ENCODE measurements around the gene TMEM120B.
"Not testable (repeated sequence)": the region's sequence is repeated elsewhere in the genome, so short reads cannot be mapped to it uniquely, and the experiment has no call there.

The TMEM120B gene

DNA sequence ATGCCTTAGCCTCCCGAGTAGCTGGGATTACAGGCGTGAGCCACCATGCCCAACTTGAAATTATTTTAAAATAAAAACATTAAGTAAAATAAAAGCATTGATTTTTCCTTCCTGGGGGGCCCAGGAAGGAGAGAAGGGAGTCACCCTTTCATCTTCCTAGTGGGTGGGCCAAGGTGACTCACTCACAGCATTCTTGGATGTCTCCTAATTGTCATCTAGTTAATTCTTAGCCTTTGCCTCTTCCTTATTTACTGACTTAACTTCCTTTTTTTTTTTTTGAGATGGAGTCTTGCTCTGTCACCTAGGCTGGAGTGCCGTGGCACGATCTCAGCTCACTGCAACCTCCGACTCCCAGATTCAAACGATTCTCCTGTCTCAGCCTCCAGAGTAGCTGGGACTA lies 29.2 kb downstream of the TMEM120B start:
- no peak for DNase-seq

DNA sequence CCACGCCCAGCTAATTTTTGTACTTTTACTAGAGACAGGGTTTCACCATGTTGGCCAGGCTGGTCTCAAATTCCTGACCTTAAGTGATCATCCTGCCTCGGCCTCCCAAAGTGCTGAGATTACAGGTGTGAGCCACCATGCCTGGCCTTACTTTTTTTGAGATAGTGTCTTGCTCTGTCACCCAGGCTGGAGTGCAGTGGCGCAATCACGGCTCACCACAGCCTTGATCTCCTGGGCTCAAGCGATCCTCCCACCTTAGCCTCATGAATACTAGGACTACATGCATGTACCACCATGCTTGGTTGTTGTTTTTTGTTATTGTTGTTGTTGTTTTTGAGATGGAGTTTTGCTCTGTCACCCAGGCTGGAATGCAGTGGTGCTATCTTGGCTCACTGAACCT lies 33.0 kb downstream of the TMEM120B start:
- DNase-seq, result not testable (repeated sequence)

DNA sequence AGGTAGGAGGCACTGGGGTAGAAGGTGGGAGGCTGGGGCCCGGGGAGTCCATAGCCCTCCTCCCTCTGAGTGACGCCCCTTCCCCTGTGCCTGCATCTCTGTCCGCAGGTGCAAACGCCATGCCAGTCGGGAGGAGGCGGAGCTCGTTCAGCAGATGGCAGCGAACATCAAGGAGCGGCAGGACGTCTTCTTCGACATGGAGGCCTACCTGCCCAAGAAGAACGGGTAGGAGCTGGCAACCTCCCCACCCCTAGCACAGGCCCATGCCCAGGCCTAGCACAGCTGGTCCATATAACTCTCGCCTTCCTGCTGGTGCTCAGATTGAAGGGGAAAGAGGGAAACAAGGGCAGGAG lies 35.6 kb downstream of the TMEM120B start:
- peak in 1 of 58 donors; percentile 1 for DNase-seq

DNA sequence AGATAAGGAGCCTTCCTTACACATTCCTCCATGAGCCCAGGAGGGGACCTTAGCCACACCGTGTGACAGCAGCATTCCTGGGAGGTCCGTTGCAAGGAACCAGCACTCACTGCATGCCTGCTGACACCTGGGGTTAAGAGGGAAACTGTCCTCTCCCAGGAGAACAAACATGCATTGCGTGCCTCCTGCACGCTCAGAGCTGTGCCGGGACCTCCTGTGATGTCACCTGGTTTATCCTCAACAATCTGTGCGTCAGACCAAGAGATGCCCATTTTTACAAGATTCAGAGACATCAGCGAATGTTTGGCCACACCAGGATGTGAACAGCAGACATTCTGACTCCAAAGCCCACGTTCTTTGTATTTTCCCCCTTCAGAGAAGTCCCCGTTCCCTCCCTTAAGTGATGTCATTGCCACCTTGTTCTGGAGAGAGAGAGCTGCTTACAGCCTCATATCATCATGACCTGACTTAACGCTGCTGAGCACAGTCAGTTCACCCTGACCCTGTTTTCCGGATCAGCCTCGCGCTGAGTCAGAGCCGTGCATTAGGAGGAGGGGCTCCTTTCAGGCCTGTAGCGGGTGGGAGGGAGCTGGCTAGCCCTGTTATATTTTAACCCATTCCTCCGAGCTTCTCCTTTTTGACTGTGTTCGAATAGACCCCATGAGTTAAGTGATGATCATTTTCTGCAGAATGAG lies 36.2 kb downstream of the TMEM120B start:
- DNase-seq, result no peak

DNA sequence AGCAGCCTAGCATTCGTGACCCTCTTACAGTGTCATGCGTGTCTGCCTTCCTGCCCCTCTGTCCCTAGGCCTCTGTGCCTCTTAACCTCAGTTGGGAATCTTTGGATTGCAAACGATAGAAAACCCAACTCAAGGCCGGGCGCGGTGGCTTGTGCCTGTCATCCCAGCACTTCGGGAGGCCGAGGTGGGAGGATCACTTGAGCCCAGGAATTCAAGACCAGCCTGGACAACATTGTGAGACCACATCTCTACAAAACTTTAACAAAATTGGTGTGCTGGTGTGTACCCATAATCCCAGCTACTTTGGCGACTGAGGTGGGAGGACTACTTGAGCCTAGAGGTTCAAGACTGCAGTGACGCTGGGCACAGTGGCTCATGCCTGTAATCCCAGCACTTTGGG lies 36.7 kb downstream of the TMEM120B start:
- no peak for DNase-seq

DNA sequence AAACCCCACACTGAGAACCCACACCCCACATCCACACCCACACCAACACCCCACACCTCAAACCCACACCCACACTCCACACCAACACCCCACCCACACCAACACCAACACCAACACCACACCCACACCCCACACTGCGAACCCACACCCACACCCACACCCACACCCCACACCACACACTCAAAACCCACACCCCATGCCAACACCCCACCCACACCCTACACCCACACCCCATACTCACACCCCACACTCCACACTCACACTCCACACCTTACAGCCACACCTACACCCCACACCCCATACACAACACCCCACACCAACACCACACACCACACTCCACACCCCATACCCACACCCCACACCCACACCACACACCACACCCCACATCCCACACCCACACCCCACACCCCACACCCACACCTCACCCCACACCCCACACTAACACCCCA lies 38.0 kb downstream of the TMEM120B start:
- no peak for DNase-seq

DNA sequence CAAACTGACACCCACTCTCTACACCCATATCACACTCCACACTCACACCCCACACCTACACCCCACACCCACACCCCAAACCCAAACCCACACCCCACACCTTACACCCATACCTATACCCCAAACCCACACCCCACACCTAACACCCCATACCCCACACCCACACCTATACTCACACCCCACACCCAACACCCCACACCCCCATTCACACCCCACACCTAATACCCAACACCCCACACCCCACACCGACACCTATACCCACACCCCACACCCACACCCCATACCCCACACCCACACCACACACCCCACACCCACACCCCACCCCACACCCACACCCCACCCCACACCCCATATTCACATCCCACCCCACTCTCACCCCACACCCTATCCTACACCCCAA lies 38.5 kb downstream of the TMEM120B start:
- DNase-seq, result no peak

DNA sequence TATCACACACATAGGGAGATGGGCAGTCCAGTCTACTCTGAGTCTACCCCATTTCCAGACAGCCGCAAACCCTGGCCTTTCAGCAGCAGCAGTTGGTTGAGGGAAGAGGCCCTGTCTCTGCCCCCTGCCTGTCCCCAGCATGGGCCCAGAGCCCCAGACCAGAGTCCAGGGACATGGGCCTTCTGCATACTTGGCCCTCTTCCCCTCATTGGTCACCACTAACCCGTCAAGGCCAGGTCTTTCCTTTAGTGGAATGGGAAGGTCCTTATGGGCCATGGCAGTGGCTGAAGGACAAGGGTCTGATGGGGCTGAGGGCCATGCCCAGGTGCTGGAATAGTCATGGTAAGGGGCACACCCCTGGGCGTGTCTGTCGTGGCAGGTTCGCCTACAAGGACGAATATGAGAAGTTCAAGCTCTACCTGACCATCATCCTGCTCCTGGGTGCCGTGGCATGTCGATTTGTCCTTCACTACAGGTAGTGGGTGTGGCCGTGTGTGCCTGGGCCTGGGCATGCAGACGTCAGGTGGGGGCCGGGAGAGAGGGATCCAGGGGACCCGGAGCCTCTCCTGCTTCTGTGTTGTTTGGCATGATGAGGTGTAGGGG lies 39.3 kb downstream of the TMEM120B start:
- DNase-seq, result no peak

DNA sequence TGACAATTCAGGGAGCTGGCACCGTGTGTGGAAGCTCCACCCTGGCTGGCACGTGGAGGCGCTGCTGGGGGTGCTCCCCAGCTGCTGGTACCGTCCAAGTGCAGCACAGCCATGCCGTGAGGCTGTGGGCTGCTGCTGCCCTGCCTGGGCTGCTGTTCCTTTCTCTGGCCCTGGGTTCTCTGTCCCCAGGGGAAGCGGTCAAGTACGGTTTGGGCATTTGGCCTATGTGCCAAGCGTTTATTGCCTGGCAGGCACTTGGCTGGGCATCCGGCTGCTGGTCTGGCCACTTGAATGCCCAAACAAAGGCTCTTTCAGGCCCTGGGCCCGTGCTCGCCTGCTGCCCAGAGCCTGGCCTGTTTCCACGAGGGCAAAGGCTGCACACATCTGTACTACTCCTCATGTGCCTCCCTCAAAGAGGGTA lies 41.3 kb downstream of the TMEM120B start:
- DNase-seq, result peak in 57 of 58 donors; percentile 11 to 93 (median 76)

DNA sequence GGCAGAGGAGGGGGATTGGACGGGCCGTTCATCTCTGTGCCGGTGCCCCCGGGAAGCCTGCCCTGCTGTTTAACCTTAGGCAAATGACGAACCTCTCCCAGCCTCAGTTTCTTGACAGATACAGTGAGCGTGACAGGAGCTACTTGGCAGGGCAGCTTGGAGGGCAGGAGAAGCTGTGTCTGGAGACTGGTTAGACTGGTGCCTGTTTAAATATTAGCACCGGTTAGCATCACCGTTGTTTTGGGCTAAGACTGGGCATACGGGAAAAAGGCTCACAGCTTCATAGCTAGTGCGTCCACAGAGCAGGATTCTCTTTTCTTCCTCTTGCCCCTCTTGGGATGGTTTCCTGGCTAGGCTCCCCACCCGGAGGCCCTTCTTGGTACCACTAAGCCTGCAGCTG lies 42.3 kb downstream of the TMEM120B start:
- no peak for DNase-seq

DNA sequence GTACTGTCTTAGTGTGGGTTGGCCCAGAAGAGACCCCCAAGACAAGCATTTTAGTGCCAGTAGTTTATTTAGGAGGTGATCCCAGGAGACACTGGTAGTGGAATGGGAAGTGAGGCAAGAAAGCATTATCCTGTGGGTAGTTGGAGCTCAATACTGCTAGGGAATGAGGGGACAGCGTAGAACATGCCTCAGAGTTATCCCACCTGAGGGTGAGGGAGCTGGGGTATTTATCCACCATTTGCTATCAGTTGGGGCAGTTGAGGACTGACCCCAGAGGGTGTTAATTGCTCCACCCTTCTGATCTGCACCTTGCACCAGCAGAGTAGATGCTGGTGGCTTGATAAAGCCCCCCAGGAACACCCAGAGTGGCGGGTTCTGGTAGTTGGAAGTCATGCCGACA lies 43.0 kb downstream of the TMEM120B start:
- DNase-seq, result no peak

DNA sequence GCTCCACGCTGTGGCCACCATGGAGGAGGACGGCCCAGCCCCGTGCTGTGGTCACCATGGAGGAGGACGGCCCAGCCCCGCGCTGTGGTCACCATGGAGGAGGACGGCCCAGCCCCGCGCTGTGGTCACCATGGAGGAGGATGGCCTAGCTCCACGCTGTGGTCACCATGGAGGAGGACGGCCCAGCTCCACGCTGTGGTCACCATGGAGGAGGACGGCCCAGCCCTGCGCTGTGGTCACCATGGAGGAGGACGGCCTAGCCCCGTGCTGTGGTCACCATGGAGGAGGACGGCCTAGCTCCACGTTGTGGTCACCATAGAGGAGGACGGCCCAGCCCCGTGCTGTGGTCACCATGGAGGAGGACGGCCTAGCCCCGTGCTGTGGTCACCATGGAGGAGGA lies 46.0 kb downstream of the TMEM120B start:
- not testable (repeated sequence) for DNase-seq

DNA sequence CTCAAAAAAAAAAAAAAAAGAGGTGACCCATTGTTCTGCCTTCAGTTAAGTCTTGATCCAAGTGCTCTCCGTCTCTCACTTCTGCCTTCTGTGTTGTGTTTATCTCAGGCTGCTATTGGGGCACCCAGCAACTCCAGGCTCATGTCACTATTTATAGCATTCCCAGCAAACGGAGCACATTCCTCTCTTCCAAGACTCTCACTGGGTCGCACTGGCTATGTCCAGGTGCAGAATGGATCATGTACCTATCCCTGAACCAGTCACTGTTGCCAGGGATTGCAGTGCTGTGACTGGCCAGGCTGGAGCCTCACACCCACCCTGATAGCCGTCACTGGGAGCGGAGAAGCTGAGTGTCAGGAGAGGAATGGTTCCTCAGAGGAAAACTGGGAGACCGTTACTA lies 49.7 kb downstream of the TMEM120B start:
- no peak for DNase-seq

DNA sequence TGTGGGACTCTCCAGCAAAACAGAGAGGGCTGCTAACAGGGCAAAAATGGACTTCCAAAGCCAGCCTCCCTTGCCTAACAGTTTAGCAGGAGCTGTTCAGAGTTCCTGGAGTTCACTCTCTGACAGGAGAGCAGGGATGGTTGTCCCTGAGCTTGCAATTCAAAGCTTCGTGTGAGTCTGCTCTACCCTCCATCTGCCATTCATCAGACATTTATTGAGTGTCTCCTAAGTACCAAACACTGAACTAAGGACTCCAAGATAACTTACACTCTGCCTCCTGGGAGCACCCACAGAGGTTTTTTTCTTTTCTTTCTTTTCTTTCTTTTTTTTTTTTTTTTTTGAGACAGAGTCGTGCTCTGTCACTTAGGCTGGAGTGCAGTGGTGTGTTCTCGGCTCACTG lies 52.3 kb downstream of the TMEM120B start:
- DNase-seq, result no peak

DNA sequence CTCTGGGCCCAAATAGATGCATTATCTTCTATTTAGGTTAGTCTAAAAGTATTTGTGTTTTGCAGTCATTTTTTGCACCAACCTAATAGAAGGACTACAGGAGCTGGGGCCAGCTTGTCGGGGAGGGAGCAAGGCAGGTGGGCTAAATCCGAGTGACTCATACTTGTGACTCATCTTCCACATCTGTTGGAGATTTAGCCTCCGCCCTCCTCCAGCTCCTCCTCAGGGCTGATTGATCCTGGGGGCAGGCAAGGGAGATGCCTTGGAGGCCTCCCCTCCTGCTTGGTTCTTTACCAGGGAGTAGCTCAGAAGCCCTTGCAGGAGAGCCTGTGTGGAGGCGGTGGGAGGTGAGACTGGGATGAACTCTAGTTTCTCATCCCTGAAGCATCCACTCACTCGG lies 53.0 kb downstream of the TMEM120B start:
- peak in 1 of 58 donors; percentile 16 for DNase-seq

DNA sequence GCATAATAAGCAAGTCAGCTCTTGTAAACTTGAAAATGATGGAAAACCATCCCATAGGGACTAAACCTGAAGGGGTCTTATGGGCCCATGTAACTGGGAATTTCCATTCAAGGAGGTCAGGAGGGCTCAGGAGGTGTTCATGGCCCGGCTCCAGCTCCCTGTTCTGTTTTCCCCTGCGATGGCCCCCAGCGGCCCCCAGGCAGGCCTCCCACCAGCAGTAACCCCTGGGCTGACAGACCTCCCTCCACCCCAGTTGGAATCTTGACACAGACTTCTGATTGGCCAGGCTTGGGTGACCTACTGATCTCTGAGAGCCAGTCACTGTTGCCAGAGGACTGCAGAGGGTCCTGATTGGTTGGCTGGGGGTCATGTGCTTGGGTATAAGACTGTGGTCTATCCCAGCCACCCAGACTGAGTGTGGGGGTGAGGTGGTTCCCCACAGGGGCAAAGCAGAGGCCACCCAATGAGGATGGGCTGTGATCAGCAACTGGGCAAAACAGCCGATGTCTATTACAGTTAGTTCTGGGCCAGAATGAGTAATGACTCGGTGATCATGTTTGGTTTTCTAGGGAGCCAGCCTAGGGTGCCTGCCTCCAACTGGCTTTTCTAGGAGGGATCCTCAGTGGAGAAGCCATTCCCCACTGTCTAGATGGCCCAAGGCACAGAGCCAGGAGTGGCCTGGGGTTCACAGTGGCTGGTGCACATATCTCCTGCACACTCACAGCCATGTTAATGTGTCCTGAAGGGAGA lies 53.9 kb downstream of the TMEM120B start:
- no peak for DNase-seq

DNA sequence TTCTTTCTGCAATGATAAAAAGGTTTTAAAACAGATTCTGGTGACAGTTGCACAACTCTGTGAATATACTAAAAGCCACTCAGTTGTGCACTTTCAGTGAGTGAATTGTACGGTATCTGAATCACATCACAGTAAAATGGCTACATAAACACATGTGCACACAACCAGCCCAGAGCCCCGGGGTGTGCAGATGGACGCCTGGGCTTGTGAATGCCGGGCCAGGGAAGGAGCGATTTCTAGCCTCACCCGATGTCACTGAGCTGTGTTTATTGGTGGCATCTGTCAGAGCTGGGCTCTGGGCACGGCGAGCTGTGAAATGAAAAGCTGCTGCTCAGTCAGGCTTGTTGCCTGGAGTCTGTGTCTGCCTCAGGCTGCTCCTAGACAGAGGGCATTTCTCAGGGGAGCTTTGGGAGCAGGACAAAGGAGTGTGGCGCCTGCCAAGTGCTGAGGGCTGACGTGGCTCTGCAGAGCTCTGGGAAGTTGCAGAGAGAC lies 55.0 kb downstream of the TMEM120B start:
- peak in 51 of 58 donors; percentile 7 to 78 (median 53) for DNase-seq

DNA sequence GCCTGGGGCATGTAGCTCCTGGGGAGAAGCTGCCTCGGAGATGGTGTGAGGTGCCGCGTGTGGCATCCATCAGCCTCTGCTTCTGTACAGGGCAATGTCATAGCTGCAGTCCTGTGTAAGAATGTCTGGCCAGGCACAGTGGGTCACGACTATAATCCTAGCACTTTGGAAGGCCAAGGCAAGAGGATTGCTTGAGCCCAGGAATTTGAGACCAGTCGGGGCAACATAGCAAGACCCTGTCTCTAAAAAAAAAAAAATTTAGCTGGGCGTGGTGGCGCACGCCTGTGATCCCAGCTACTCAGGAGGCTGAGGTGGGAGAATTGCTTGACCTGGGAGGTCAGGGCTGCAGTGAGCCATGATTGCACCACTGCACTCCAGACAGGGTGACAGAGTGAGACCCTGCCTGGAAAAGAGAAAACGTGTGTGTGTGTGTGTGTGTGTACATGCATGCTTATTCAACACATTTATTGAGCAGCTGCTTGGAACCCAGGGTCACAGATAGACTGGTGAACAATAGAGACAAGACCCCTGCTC lies 56.8 kb downstream of the TMEM120B start:
- no peak for DNase-seq

DNA sequence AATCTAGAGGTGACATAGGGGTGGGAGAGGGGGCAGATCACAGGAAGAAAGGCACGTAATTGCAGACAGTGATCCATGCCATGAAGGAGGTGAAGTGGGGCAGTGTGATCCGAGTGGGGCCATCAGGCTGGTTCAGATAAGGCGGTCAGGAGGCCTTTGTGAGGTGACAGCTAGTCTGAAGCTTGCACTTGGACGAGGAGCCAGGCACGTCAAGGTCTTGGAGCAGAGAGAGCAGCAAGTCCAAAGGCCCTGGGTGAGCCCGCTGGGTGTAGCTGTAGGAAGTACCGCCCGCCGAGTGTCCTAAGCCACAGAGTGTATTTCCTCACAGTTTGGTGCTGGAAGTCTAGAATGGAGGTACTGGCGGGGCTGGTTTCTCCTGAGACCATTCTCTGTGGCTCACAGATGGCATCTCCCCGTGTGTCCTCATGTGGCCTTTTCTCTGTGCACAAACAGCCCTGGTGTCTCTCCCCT lies 57.3 kb downstream of the TMEM120B start:
- no peak for DNase-seq

DNA sequence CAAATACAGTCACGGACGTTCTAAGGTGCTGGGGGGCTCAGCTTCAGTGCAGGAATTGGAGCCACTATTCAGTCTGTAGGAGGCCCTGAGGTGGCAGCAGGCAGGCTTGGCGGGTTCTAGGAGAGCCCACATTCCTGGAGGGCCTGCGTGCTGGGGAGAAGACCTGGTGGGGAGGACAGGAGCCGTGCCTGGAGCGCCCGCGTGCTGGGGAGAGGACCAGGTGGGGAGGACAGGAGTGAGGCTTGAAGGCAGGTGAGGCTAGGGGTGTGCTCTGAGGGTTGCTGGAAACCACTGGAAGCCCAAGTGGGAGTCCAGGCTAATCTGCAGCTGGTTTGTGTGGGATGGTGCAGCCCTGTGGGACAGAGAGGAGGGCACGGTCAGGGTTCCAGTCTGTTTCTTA lies 57.8 kb downstream of the TMEM120B start:
- DNase-seq, result no peak

DNA sequence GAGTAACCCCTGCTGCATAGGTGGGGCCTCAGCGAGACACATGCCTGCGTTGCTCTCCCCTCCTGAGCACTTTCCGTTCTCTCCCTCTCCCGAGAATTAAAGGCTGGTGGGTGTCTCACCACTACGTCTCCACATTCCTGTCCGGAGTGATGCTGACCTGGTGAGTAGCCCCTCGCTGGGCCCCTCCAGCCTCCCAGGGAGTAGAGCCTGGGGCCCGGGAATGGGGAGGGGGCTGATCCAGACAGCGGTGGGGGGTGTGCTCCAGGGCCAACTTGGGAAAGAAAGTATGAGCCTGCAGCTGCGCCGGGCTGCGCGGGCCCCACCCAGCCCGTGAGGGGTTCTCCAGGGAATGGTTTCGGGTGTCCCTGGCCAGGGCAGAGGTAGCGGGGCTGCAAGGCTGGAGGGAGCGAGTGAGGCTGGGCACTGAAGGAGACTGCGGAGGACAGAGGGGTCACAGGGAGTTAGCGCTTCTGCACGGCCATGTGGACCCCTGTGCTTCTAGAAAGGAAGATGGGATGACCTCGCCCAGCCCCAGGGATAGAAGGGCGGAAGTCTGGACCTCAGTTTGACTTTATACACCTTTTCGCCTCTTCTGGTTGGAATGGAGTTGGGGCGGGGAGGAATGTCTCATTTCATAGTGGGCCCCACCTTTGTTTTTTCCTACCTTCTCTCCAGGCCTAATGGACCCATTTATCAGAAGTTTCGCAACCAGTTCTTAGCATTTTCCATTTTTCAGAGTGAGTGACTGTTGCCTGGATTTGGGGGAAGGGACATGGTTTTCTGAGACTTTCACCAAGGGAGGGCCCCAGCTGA lies 58.5 kb downstream of the TMEM120B start:
- no peak for DNase-seq

Measured in anterior cingulate cortex (tissue), 58 donors.